ENCODE data around the gene KTN1. TPM values are rescaled to one million over a fixed set of nuclear protein-coding genes. Genes with fewer than 3 reads are reported as not detected.

KTN1 gene
- total RNA-seq, 2 donors from 2014 or later, result 177 to 272 TPM

GRCh38 chr14:55645845-55646832 lies 66.1 kb downstream of the KTN1 start:
- intact Hi-C loops (cut with DNase I), result no loop called here

GRCh38 chr14:55650992-55651391 lies 71.0 kb downstream of the KTN1 start:
- no peak for DNase-seq (ENCODE audit: low spot score)
- intact Hi-C loops (cut with DNase I), result no loop called here

More at GRCh38 chr14:55645845-55646832, 66.1 kb downstream of the KTN1 start:
- no peak for DNase-seq (ENCODE audit: low spot score)

- no peak for DNase-seq (ENCODE audit: low spot score)
- intact Hi-C loops (cut with DNase I), result no loop called here
These were observed 74.2 kb downstream of the KTN1 start for GRCh38 chr14:55654243-55654642.

- intact Hi-C loops (cut with DNase I), result no loop called here
- no peak for DNase-seq (ENCODE audit: low spot score)
These were observed 81.0 kb downstream of the KTN1 start for GRCh38 chr14:55661029-55661428.

- no peak for DNase-seq (ENCODE audit: low spot score)
- intact Hi-C loops (cut with DNase I), result no loop called here
These were observed 82.7 kb downstream of the KTN1 start for GRCh38 chr14:55662752-55663151.

GRCh38 chr14:55665067-55665675 lies 85.2 kb downstream of the KTN1 start:
- no peak for DNase-seq (ENCODE audit: low spot score)
- intact Hi-C loops (cut with DNase I), result no loop called here

- no peak for DNase-seq (ENCODE audit: low spot score)
- intact Hi-C loops (cut with DNase I), result no loop called here
These were observed 87.8 kb downstream of the KTN1 start for GRCh38 chr14:55667801-55668200.

- intact Hi-C loops (cut with DNase I), result no loop called here
- DNase-seq (ENCODE audit: low spot score), result no peak
These were observed 91.6 kb downstream of the KTN1 start for GRCh38 chr14:55671641-55672040.

- intact Hi-C loops (cut with DNase I), result no loop called here
- no peak for DNase-seq (ENCODE audit: low spot score)
These were observed 93.0 kb downstream of the KTN1 start for GRCh38 chr14:55673048-55673447.

GRCh38 chr14:55681096-55681495 lies 101.1 kb downstream of the KTN1 start:
- no peak for DNase-seq (ENCODE audit: low spot score)
- intact Hi-C loops (cut with DNase I), result no loop called here

- no peak for DNase-seq (ENCODE audit: low spot score)
- intact Hi-C loops (cut with DNase I), result no loop called here
These were observed 105.1 kb downstream of the KTN1 start for GRCh38 chr14:55684956-55685584.

- no peak for DNase-seq (ENCODE audit: low spot score)
- intact Hi-C loops (cut with DNase I), result no loop called here
These were observed 106.7 kb downstream of the KTN1 start for GRCh38 chr14:55686713-55687112.

GRCh38 chr14:55688566-55688965 lies 108.6 kb downstream of the KTN1 start:
- intact Hi-C loops (cut with DNase I), result no loop called here

GRCh38 chr14:55689981-55690871 lies 110.2 kb downstream of the KTN1 start:
- DNase-seq (ENCODE audit: low spot score), result no peak
- intact Hi-C loops (cut with DNase I), result no loop called here

More at GRCh38 chr14:55688566-55688965, 108.6 kb downstream of the KTN1 start:
- no peak for DNase-seq (ENCODE audit: low spot score)

- intact Hi-C loops (cut with DNase I), result no loop called here
- no peak for DNase-seq (ENCODE audit: low spot score)
These were observed 111.7 kb downstream of the KTN1 start for GRCh38 chr14:55691659-55692058.

GRCh38 chr14:55693904-55694303 lies 113.9 kb downstream of the KTN1 start:
- intact Hi-C loops (cut with DNase I), result no loop called here
- DNase-seq (ENCODE audit: low spot score), result no peak

GRCh38 chr14:55697414-55697861 lies 117.4 kb downstream of the KTN1 start:
- intact Hi-C loops (cut with DNase I), result no loop called here

GRCh38 chr14:55698051-55698450 lies 118.0 kb downstream of the KTN1 start:
- no peak for DNase-seq (ENCODE audit: low spot score)
- intact Hi-C loops (cut with DNase I), result no loop called here

More at GRCh38 chr14:55697414-55697861, 117.4 kb downstream of the KTN1 start:
- no peak for DNase-seq (ENCODE audit: low spot score)
